GM18861 (cell line): ENCODE data around the gene SESN1.
"Not testable (repeated sequence)": the region's sequence is repeated elsewhere in the genome, so short reads cannot be mapped to it uniquely, and the experiment has no call there.

Experiments used
- ATAC-seq: cut with Tn5 transposase; IDR thresholded peaks from one replicate; pipeline ENCODE4 v1.9.1; 2021; ENCODE audit not compliant: unreplicated experiment

SESN1 gene

DNA sequence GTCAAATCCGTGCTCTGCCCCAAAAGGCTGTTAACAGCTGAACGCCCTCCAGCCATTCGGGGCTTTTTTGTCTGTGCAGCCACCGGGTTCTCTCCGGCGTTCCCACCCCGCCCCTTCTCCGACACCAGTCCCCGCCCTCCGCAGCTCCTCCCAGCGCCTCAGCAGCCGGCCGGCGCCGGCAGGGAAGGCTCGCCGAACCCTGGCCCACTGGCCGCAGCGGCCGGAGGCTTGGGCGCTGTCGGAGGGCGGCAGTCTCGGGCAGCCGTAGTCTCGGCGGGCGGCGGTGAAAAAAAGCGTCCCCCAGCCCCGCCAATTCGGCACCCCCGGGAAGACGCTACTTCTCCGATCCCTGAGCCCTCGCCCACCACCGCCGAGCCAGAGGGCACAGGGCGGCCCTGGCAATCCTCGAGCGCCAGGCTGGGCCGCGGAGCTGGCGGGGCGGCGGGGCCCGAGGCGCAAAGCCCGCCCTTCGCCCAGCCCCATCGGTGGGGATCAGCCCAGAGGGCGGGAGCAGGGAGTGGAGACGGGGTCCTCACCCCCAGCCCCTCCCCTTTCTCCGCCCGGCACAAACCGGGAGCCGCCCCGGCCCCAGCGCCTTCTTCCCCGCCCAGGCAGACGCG lies at the start of gene SESN1:
Gene SESN1, minus strand, starts transcription at position 431 of the 620 bp plus-strand sequence. CDS start 773 bp downstream, outside the sequence.
- ATAC-seq = peak; percentile 45

DNA sequence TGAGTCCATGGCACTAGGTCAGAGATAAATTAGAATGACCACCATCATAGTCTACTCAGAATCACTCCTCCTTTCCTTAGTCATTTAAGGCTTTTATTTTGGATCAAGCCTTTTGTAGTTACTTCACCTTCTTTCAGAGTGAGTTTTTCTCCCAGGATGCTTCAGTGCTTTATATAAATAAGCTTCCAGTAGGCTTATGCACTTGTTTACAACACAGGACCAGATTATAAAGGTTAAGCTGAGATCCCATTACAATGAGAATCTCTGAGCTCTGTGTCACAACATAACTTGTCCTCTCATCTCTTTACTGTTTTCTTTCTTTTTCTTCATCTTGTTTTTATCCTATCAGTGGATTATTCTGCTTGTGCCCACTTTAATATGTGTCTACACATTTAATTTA lies 48.5 kb upstream of the SESN1 start:
- no peak for ATAC-seq

DNA sequence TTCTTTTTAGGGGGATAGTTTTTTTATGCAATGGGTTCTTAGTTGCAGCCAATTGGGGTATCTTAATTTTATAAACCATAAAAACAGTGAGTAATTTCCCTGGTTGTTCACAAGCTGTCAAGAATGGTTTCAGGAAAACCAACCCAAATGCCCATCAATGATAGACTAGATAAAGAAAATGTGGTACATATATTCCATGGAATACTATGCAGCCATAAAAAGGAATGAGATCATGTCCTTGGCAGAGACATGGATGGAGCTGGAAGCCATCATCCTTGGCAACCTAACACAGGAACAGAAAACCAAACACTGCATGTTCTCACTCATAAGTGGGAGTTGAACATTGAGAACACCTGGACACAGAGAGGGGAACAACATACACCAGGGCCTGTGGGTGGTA lies 47.4 kb upstream of the SESN1 start:
- not testable (repeated sequence) for ATAC-seq

DNA sequence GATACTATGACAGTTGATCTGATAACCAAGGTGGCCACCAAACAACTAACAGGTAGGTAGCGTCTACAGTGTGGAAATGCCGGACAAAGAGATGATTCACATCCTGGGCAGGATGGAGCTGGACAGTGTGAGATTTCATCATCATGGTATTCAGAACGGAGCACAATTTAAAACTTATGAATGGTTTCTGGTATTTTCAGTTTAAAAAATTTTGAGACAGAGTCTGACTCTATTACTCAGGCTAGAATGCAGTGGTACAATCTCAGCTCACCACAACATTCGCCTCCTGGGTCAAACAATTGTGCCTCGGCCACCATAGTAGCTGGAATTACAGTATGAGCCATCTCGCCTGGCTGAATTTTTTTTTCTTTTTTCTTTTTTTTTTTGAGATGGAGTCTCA lies 44.5 kb upstream of the SESN1 start:
- ATAC-seq = no peak

DNA sequence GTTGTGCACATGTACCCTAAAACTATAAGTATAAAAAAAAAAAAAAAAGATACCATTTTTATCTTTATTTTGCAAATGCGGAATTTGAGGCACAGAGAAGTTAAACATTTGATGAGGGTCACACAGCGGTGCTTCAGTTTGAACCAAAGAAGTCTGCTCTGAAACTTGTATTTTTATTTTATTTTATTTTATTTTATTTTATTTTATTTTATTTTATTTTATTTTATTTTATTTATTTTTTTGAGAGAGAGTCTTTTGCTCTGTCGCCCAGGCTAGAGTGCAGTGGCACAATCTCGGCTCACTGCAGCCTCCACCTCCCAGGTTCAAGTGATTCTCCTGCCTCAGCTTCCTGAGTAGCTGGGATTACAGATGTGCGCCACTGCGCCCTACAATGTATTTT lies 41.9 kb upstream of the SESN1 start:
- ATAC-seq = not testable (repeated sequence)

DNA sequence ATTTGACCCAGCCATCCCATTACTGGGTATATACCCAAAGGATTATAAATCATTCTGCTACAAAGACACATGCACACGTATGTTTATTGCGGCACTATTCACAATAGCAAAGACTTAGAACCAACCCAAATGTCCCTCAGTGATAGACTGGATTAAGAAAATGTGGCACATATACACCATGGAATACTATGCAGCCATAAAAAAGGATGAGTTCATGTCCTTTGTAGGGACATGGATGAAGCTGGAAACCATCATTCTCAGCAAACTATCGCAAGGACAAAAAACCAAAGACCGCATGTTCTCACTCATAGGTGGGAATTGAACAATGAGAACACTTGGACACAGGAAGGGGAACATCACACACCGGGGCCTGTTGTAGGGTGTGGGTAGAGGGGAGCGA lies 41.4 kb upstream of the SESN1 start:
- ATAC-seq = not testable (repeated sequence)

DNA sequence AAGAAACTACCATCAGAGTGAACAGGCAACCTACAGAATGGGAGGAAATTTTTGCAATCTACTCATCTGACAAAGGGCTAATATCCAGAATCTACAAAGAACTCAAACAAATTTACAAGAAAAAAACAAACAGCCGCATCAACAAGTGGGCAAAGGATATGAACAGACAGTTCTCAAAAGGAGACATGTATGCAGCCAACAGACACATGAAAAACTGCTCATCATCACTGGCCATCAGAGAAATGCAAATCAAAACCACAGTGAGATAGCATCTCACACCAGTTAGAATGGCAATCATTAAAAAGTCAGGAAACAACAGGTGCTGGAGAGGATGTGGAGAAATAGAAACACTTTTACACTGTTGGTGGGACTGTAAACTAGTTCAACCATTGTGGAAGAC lies 41.0 kb upstream of the SESN1 start:
- not testable (repeated sequence) for ATAC-seq

DNA sequence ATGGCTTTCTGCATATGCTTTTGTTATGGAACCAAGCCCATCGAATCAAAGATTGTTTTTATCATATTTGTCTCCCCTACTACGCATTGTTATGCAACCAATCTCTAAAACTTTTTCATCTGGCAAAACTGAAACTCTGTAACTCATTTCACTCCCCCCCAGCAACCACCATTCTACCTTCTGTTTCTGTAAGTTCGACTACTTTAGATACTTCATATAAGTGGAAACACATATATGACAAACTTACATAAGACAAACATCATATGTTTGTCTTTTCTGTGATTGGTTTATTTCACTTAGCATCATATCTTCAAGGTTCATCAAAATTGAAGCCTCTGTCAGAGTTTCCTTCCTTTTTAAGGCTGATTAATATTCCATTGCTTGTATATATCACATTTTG lies 35.4 kb upstream of the SESN1 start:
- no peak for ATAC-seq

DNA sequence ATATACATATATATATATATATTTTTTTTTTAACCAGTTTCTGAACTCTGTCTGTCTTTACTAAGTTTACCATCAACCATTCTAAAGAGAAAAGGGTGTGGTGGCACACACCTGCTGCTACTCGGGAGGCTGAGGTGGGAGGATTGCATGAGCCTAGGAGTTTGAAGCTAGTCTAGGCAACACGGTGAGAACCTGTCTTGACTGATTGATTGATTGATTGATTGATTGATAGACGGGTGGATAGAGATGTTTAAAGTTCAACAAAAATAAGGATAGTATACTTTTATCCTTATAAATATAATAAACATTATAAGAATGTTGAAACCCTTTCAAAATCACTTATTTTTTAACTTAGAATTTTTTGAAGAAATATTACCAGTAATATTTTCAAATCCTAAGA lies 30.9 kb upstream of the SESN1 start:
- ATAC-seq = no peak

DNA sequence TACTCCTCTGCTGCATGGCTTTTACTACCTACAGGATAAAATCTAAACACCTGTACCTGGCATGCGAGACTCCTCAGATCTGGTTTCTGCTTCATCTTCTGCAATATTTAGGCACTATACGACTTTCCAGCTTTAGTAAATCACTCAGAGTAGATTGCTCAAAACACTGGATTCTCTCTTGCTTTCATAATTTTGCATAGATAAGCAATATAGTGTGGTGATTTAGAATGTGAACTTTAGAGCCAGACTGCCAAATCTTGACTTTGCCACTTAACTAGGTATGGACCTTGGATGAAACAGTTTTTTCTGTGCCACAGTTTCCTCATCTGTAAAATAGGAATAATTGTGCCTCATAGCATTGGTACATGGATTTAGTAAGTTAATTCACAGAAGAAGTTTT lies 29.6 kb upstream of the SESN1 start:
- no peak for ATAC-seq

DNA sequence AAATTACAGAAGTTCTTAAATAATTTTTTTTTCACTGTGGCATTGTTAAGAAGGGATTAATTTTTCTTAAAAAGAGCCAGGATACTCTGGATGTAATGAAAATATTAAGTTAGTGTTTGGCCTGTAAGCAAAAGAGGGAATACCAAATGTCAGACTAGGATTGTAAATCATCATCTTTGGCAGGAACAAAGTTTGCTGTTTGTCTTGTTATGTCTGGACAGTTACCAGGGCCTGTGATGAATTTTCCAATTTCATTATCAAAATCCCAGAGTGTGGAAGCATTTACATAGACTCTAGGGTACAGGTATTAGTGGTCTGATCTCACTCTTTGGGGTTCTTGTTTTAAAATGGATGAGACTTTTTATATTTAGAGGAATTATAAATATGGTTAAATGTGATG lies 26.8 kb upstream of the SESN1 start:
- ATAC-seq = no peak

DNA sequence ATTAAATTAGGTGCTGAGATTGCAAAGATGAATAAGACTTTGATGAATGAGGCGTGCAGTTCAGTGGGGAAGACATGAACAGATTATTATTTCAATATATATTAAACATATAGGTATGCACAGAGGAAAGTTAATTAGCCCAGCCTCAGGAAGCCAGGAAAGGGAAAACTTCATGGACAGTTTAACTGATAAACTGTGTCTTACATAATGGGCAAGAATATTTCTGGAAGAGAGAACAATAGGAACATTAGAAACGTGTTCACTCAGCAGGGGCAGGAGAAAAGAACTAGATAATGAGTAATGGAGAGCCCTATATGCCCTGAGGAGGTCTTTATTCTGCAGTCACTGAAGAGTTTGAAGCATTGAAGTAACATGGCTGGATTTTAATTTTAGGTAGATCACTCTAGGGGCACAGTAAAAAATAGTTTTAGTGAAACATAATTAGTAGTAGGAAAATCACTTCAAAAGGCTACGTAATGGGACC lies 24.3 kb upstream of the SESN1 start:
- ATAC-seq = no peak

DNA sequence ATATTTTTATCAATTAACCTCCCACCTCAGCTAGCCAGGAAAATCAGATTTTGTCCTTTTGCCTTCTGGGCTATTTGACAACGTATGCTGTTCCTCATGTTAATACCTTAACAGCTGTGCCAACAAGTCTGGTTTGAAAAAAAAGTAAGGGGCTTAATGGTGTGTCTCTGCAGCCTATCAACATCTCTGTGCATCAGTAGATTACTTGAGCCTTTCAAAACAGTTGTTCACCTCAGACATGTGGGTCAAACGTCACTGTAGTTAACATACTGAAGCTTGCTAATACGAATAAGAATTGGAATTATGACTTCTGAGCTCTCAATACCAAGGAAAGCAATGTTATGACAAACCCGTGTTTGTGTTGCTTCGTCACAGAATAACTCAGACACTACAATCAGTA lies 23.7 kb upstream of the SESN1 start:
- no peak for ATAC-seq

DNA sequence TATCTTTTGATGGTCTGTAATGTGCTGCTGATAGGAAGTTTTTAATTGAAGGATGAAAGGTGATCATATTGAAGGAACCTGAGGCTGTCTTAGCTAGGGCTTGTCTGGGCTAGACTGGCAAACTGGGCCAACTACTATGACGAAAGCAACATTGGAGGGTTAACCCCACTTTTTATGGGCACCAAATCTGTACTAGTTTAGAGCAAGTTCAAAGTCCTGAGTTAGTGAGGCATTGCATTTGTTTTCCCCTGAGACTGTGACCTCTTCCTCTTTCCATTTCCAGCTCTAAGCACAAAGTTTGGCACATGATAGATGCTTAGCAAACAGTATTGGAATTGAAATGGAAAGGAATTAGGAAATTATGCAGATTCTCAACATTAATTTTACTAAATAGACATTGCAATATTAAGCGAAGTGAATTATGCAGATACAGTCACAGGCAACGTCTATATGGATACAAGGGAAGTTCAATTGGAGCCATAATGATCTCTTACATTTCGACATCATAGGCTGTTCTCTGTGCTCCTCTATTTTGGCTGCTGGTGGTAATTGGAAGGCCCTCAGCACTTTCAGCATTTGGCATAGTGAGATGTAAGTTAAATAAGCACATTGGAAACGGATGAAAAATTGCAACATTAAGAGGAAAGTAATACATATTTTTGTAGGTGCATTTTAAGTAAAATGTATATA lies 22.8 kb upstream of the SESN1 start:
- ATAC-seq = peak; percentile 86

DNA sequence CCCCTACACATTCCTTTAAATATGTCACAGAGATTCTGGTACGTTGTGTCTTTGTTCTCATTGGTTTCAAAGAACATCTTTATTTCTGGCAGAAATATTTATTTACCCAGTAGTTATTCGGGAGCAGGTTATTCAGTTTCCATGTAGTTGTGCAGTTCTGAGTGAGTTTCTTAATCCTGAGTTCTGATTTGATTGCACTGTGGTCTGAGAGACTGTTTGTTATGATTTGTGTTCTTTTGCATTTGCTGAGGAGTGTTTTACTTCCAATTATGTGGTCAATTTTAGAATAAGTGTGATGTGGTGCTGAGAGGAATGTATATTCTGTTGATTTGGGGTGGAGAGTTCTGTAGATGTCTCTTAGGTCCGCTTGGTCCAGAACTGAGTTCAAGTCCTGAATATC lies 18.0 kb upstream of the SESN1 start:
- ATAC-seq = not testable (repeated sequence)

DNA sequence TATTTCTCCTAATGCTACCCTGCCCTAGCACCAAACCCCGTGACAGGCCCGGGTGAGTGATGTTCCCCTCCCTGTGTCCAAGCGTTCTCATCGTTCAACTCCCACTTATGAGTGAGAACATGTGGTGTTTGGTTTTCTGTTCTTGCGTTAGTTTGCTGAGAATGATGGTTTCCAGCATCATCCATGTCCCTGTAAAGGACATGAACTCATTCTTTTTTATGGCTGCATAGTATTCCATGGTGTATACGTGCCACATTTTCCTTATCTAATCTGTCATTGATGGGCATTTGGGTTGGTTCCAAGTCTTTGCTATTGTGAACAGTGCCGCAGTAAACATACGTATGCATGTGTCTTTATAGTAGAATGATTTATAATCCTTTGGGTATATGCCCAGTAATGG lies 15.0 kb upstream of the SESN1 start:
- ATAC-seq = not testable (repeated sequence)

DNA sequence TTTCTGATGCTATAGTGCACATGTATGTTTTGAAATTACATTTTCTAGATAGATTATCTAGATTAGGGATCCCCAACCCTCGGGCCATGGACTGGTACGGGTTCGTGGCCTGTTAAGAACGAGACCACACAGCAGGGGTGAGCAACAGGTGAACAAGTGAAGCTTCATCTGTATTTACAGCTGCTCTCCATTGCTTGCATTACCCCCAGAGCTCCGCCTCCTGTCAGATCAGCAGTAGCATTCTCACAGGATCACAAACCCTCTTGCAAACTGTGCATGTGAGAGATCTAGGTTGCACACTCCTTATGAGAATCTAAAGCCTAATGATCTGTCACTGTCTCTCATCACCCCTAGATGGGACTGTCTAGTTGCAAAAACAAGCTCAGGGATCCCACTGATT lies 11.0 kb upstream of the SESN1 start:
- ATAC-seq = no peak

DNA sequence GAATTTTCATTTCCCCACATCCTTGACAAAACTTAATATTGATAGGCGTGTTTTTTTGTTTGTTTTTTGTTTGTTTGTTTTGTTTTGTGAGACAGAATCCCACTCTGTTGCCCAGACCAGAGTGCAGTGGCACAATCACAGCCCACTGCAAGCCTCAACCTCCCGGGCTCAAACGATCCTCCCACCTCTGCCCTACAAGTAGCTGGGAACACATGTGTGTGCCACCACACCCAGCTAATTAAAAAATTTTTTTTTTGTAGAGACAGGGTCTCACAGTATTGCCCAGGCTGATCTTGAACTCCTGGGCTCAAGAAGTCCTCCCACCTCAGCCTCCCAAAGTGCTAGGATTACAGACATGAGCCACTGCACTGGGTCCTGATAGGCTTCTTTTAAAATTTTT lies 9.9 kb upstream of the SESN1 start:
- no peak for ATAC-seq

DNA sequence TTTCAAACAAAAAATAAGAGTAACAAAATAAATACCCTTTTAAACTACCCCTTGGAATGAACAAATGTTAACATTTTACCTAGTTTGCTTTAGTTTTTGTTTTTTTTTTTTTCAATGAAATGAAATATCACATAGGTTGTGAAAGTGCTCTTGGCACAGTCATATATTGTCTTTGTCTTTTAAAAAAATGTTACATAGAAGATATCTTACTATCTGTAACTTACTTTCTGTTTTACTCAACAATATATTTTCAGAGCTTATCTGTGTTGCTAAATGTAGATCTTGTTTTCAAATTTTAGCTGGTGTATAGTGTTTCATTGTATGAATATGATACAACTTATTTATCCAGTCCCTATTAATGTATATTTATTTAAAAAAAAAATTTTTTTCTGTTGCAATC lies 9.3 kb upstream of the SESN1 start:
- ATAC-seq = no peak

DNA sequence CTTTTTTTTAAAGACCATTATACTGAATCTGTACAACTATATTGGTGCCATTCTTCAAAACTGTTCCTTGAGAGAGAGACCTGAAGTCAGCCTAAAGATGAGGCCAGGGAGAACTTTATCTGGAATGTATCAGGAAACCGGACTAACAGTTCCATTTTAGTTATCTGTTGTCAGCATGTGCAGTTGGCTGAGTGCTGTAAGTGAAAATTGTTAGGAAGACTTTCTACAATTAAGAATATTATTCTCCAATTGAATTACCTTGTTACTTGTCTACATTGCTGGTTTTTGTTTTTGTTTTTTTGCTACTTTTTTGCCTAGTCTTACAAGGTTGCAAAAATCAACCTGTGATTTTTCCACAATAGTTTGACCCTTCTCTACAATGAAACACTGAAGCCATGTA lies 8.1 kb upstream of the SESN1 start:
- no peak for ATAC-seq

DNA sequence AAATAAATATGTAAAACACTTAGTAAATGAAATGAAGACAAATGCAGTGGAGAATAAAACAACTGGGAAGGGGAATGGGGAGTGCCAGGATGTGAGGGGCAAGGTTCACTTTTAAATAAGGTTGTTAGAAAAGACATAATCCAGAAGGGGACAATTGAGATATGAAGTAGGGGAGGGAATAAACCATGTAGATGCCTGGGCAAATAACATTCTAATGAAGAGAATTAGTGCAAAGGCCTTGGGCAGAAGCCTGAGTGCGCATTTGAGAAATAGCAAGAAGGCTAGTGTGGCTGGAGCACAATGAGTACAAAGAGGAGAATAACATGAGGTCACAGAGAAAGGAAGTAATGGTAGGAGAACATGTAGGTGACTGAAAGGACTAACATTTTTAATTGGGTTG lies 3.0 kb upstream of the SESN1 start:
- no peak for ATAC-seq

DNA sequence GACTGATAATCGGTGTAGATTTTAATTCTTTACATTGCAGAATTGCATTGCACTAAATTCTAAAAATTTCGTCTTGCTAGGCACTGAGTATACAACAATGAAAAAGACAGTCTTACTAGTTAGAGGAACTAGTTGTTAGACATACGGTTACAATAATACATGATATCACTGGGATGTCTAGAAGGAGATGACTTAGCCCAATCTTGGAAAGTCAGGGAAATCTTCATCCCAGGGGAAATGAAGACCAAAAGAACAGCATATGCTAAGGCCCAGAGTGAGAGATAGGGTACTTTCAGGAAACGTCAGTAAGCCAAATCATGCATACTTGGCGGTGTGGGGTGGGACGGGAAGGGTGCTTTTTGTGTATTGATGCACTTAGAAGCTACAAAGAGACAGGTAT lies 1.6 kb upstream of the SESN1 start:
- ATAC-seq = no peak

DNA sequence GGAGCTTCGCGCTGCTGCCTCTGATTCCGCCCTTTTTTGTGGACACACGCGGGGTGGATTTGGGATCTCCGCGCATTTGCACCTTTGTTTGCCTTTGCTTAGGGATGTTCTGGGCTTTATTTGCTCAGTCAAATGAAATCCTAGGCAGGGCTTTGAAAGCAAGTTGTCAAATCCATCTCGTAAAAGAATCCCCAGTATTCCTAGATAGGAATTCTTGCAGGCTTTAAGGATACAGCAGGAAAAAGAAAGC lies 1.1 kb upstream of the SESN1 start:
- no peak for ATAC-seq
